ENCODE data around the gene ZGLP1. TPM values are rescaled to one million over a fixed set of nuclear protein-coding genes. Genes with fewer than 3 reads are reported as not detected.

The ZGLP1 gene
- total and polyA plus RNA-seq, 2 donors (not counting 1 experiment from before 2014, with no cell fraction given), result 6.4 to 8.0 TPM

GRCh38 chr19:10286803-10287737, 22.5 kb downstream of the ZGLP1 start, which contains the start of gene ICAM4:
Gene ICAM4, plus strand, starts transcription at chr19:10286955. Its CDS starts 58 bp downstream, at chr19:10287013.
- H3K27me3 ChIP-seq (replicated peaks in 1 of 4; ENCODE audit: control extremely low read depth in 1 of 4, control insufficient read depth in 3 of 4, insufficient read depth in 4 of 4, low read length in 3 of 4), result peaks cover 0 to 53% (median 33%) of the 10 kb centered on the region in 4 experiments
- DNase-seq (peak; percentile 66), ATAC-seq (ENCODE audit: low read depth) (no peak)
- no peak within 1 kb of the TSS for H3K27ac ChIP-seq (ENCODE audit: low read length in 2 of 2)
- H3K9me3 ChIP-seq (ENCODE audit: control extremely low read depth in 1 of 3, control insufficient read depth in 2 of 3, insufficient read depth in 1 of 3, low read length in 2 of 3), result peaks cover 0 to 36% (median 0%) of the 10 kb centered on the region in 3 donors
- TF ChIP-seq, protein P1, sequence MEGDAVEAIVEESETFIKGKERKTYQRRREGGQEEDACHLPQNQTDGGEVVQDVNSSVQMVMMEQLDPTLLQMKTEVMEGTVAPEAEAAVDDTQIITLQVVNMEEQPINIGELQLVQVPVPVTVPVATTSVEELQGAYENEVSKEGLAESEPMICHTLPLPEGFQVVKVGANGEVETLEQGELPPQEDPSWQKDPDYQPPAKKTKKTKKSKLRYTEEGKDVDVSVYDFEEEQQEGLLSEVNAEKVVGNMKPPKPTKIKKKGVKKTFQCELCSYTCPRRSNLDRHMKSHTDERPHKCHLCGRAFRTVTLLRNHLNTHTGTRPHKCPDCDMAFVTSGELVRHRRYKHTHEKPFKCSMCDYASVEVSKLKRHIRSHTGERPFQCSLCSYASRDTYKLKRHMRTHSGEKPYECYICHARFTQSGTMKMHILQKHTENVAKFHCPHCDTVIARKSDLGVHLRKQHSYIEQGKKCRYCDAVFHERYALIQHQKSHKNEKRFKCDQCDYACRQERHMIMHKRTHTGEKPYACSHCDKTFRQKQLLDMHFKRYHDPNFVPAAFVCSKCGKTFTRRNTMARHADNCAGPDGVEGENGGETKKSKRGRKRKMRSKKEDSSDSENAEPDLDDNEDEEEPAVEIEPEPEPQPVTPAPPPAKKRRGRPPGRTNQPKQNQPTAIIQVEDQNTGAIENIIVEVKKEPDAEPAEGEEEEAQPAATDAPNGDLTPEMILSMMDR (IDR thresholded peaks at IDR 0.05), result no peak
- no peak for TF ChIP-seq EZH2 (IDR thresholded peaks at IDR 0.05; ENCODE audit: borderline replicate concordance, insufficient read depth, low read depth, low read length, poor library complexity, severe bottlenecking)
- H3K4me2 ChIP-seq (replicated peaks; ENCODE audit: low read depth, low read length, poor library complexity, severe bottlenecking), result peak within 1 kb of the TSS; percentile 96
- peak within 1 kb of the TSS; percentile 9 for H3K9ac ChIP-seq (ENCODE audit: low read length)
- Mint-ChIP-seq H3K4me1 (peaks cover 58% of the 10 kb centered on the region), H3K4me3 (peak within 1 kb of the TSS; percentile 77), H3K9me3 (ENCODE audit: insufficient read depth) (no peaks in the 10 kb centered on the region), H3K27ac (peak within 1 kb of the TSS; percentile 71), H3K27me3 (peaks cover 22% of the 10 kb centered on the region)
- ChIA-PET POLR2A (interaction anchor here (0.6 to 5.4 kb wide), 3 partner anchors 9 to 62 kb away, joined by 3 to 27 read pairs (median 3); partner anchors contain the start of gene ICAM1), CTCF (interaction anchor here (0.9 to 8.5 kb wide), 6 partner anchors 15 to 127 kb away, joined by 3 to 116 read pairs (median 8); partner anchors contain the start of genes ICAM1 and TYK2)
- H3K79me2 ChIP-seq (ENCODE audit: control insufficient read depth, insufficient read depth, low read length), result no peaks in the 10 kb centered on the region
- peaks cover 61% of the 10 kb centered on the region in 2 donors for H3K4me1 ChIP-seq (ENCODE audit: control insufficient read depth in 2 of 2, insufficient read depth in 2 of 2, low read length in 2 of 2)
- intact Hi-C loops (cut with micrococcal nuclease), result loop anchor here (2.0 kb wide), 1 partner anchor 16 kb away; the partner anchor contains the start of gene ICAM1
- 5% methylated on average over 59 of the region's 59 CpGs for WGBS (ENCODE audit: insufficient coverage)
- H3K4me3 ChIP-seq (ENCODE audit: control extremely low read depth in 1 of 5, extremely low read depth in 1 of 5, insufficient read depth in 1 of 5, low read depth in 2 of 5, low read length in 4 of 5), result peak within 1 kb of the TSS in 3 of 5 experiments; percentile 18 to 23 (median 19)
- H2AFZ ChIP-seq (ENCODE audit: insufficient read depth, low read depth, low read length, poor library complexity, severe bottlenecking), result peak within 1 kb of the TSS; percentile 32
- peaks cover 2 to 33% of the 10 kb centered on the region in 2 experiments for H3K36me3 ChIP-seq (replicated peaks in 1 of 2; ENCODE audit: control extremely low read depth in 1 of 2, control insufficient read depth in 1 of 2, extremely low read depth in 1 of 2, insufficient read depth in 2 of 2, low read length in 1 of 2)
- H4K20me1 ChIP-seq (ENCODE audit: control insufficient read depth, insufficient read depth, low read length, poor library complexity, severe bottlenecking), result peaks cover 16% of the 10 kb centered on the region

All from B cell (primary cell).